ENCODE data around the gene GABRB1.

Gene GABRB1

GRCh38 chr4:47031011-47031678 is at the start of gene GABRB1:
GABRB1 (plus strand) TSS chr4:47031567.
- DNase-seq: no peak

- DNase-seq: no peak
Observed at GRCh38 chr4:46984781-46985180, 46.6 kb upstream of the GABRB1 start.

- no peak for DNase-seq
Observed at GRCh38 chr4:46986922-46987638, 44.3 kb upstream of the GABRB1 start.

- DNase-seq: no peak
Observed at GRCh38 chr4:46992338-46992737, 39.0 kb upstream of the GABRB1 start.

- no peak for DNase-seq
Observed at GRCh38 chr4:46993075-46994006, 38.0 kb upstream of the GABRB1 start, which contains the start of gene GABRA4. GABRA4 (minus strand) TSS chr4:46993581; CDS start chr4:46993424, 157 bp downstream.

- no peak for DNase-seq
Observed at GRCh38 chr4:46994007-46994405, 37.4 kb upstream of the GABRB1 start.

GRCh38 chr4:46999566-46999965 is 31.8 kb upstream of the GABRB1 start:
- no peak for DNase-seq

- DNase-seq: no peak
Observed at GRCh38 chr4:47000406-47000805, 31.0 kb upstream of the GABRB1 start.

- no peak for DNase-seq
Observed at GRCh38 chr4:47002580-47002979, 28.8 kb upstream of the GABRB1 start.

GRCh38 chr4:47010347-47010911 is 20.9 kb upstream of the GABRB1 start:
- no peak for DNase-seq

GRCh38 chr4:47010912-47011446 is 20.4 kb upstream of the GABRB1 start:
- no peak for DNase-seq

GRCh38 chr4:47012676-47013075 is 18.7 kb upstream of the GABRB1 start:
- no peak for DNase-seq

GRCh38 chr4:47013373-47013772 is 18.0 kb upstream of the GABRB1 start:
- DNase-seq: no peak

- no peak for DNase-seq
Observed at GRCh38 chr4:47017081-47017480, 14.3 kb upstream of the GABRB1 start.

- DNase-seq: no peak
Observed at GRCh38 chr4:47017494-47017893, 13.9 kb upstream of the GABRB1 start.

- no peak for DNase-seq
Observed at GRCh38 chr4:47031751-47032404, 511 bp downstream of the GABRB1 start.

- DNase-seq: peak; percentile 50
Observed at GRCh38 chr4:47032405-47033106, 1.2 kb downstream of the GABRB1 start.

- DNase-seq: no peak
Observed at GRCh38 chr4:47038263-47038662, 6.9 kb downstream of the GABRB1 start.

- no peak for DNase-seq
Observed at GRCh38 chr4:47040828-47041227, 9.5 kb downstream of the GABRB1 start.

- no peak for DNase-seq
Observed at GRCh38 chr4:47043821-47044220, 12.5 kb downstream of the GABRB1 start.

GRCh38 chr4:47045261-47045660 is 13.9 kb downstream of the GABRB1 start:
- DNase-seq: no peak

- no peak for DNase-seq
Observed at GRCh38 chr4:47049347-47049746, 18.0 kb downstream of the GABRB1 start.

Data from NCI-H1105 treated with DMSO at 0.1 percent for 48 hours (cell line).